Panc1 (cell line): ENCODE measurements around the gene FARS2.

Experiments used
- CTCF ChIP-seq: fragments of 450-650 bp; IDR thresholded peaks from 2 replicates; pipeline ENCODE4 v1.5.1; 2017; ENCODE audit warnings: mild to moderate bottlenecking
- POLR2AphosphoS5 ChIP-seq: IDR thresholded peaks from 2 replicates; pipeline ENCODE4 v1.6.1; 2012; ENCODE audit warnings: mild to moderate bottlenecking, low read depth, low read length, moderate library complexity
- REST ChIP-seq, 2 experiments: IDR thresholded peaks; 2 replicates each; pipeline ENCODE4 v1.6.1; 2011 to 2012; ENCODE audit warnings: low read depth in 2 of 2, control low read depth in 1 of 2, low read length in 1 of 2, mild to moderate bottlenecking in 1 of 2, moderate library complexity in 1 of 2; ENCODE audit not compliant: insufficient read depth in 1 of 2

- TF ChIP-seq CTCF (no peak), POLR2AphosphoS5 (no peak), REST (IDR thresholded peaks at IDR 0.05; ENCODE audit: insufficient read depth in 1 of 2, low read depth in 2 of 2, low read length in 1 of 2) (no peak)
Measured at GRCh38 chr6:5271926-5272325, 10.6 kb downstream of the FARS2 start.
